ENCODE measurements around the gene RNF212.
A peak's percentile ranks its signal among the peaks of the same experiment; 100 is the strongest.

The RNF212 gene

DNA sequence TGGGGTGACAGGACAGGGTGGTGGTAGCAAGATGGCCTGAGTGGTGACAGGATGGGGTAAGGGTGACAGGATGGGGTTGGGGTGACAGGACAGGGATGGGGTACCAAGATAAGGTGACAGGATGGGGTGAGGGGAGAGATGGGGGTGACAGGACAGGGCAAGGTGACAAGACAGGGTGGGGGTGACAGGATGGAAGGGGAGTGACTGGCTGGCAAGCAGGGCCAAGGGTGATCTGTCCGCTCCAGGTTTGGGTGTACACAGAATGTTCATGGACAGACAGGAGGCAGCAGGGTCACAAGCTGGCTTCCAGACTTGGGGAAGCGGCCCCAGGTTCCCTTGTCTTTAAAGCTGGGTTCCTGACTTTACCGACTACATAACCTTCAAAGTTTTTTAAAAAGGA is 23.3 kb downstream of the RNF212 start:
- no peak for DNase-seq

DNA sequence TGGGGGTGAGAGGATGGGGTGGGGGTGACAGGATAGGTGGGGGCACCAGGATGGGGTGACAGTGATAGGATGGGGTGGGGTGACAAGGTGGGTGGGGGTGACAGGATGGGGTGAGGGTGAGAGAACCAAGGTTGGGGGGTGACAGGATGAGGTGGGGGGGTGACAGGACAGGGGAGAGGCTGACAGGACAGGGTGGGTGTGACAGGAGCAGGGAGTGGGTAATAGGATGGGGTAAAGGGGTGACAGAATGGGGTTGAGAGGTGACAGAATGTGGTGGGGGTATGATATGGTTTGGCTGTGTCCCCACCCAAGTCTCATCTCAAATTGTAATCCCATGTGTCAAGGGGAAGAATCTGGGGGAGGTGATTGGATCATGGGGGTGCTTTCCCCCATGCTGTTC is 26.0 kb downstream of the RNF212 start:
- no peak for DNase-seq

DNA sequence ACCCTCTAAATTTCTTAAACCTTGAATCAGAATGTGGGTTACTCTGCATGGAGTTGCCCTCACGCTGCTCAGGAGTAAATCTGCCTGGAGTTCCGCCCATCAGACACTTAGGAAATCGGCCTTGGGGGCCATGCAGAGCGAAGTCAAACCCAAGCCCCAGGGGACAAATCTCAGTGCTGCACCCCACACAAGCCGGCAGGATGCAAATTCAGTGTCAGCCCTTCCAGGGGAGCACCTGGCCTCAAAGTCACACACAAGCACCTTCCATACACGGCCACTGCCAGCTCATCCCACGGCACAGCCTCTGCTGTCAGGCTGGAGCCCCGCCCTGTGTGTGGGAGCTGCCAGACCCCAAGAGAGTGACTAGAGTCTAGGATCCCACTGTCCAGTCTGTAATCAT is 27.4 kb downstream of the RNF212 start:
- DNase-seq: no peak

DNA sequence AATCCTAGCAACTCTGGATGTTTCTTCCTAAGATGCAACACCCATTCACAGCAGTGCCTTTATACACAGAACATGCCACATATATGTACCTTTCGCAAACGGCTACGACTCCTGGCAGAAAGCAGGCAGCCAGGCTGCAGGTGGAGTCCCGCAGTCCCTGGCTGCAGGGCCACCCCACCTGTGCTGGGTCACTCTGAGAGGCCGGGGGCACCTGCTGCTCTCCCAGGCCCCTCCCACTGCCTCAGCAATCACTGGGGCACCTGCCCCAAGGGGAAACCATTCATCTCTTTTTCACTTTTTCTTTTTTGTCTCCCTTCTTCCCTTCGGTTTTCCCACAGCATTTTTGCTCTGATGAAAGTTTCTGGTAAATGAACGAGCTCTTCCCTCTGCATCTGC is 28.0 kb downstream of the RNF212 start:
- no peak for DNase-seq

DNA sequence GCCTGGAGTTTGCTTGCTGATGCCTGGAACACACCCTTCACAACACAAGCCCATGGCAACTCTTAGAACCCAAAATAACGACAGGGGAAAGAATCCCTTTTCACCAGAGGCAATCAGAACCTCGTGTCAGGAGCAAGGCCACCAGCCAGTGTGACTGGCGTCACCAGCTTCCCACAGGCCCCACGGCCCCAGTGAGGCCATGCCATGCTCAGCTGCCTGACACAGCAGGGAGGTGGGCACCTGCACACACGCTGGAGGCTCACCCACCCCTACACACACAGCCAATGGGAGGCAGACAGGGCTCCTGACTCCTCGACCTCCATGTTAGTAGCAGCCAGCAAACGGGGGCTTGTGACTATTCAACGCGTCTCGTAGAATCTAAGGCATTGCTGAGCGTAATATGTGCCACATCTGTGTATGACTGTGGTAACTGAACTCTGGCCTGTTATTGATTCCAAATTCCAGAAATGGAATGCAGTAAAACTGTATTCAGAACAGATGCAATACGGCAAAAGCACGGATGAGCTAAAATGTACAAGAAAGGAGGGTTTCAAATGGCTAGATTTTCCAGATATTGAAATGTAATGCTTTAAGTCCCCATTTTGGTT is 28.5 kb downstream of the RNF212 start:
- no peak for DNase-seq

DNA sequence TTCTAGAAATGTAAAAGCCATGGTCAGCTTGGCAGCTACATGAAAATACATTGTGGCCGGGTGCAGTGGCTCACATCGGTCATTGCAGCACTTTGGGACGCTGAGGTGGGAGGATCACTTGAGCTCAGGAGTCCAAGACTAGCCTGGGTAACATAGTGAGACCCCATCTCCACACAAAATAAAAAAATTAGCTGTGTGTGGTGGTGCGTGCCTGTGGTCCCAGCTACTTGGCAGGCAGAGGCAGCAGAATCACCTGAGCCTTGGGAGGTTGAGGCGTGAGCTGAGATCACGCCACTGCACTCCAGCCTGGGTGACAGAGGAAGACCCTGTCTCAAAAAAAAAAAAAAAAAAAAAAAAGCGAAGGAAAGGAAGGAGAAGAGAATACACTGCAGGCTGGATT is 29.0 kb downstream of the RNF212 start:
- DNase-seq: no peak

DNA sequence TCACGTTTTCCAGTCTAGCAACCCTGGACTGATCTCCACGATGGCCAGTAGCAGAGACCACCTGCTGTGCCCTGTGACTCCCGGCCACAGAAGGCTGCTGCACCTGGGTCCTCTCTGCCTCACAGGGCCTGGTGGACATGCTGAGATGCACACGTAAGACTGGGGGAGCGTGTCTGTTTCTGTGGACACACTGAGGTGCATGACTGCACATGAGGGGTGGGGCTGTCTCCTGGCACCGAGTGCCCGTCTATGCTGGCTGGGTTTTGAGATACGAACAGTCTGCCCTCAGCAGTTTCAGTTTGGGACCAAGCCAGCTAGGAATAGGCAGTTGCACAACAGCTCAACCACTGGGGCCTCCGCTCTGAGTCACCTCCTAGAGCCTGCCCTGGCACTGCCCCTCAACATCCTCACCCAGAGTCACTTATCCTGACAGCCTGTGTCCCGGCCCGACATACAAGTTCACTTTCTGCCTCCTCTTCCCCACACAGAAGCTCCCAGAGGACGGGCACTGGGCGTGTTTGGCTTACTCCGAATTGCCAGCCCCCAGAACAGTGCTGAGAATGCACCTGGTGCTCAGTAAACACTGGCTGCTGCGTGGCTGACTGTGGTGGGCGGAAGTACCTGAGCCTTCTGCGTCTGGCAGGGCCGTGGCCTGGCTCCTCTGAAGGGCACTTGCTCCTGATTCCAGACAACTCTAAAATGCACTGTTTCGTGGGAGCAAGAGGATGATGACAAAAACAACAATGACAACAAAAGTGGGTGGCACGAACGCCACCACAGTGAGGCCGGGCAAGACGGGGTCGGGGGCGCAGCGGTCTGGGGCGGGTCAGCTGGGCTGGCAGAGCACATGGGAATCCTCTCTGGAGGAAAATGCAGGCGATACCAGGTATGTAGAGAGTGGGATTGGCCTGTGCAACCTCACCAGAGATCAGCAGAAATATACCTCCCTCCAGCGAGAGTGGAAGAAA is 30.9 kb downstream of the RNF212 start:
- DNase-seq: peak; percentile 88

DNA sequence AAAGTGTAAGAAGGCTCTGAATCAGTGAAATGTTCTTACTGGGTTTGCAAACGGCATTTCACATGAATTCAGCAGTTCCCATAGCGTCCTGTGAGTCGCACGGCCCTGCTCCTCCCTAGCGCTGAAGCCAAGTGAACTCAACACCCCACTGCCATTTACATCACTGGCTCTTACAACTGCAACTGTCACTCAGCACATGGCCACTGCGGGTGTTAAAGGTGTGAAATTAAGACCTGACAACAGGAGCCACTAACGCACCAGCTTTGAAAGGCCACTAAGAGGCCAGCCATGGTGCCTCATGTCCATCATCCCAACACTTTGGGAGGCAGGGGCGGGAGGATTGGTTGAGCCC is 31.7 kb downstream of the RNF212 start:
- DNase-seq: no peak

DNA sequence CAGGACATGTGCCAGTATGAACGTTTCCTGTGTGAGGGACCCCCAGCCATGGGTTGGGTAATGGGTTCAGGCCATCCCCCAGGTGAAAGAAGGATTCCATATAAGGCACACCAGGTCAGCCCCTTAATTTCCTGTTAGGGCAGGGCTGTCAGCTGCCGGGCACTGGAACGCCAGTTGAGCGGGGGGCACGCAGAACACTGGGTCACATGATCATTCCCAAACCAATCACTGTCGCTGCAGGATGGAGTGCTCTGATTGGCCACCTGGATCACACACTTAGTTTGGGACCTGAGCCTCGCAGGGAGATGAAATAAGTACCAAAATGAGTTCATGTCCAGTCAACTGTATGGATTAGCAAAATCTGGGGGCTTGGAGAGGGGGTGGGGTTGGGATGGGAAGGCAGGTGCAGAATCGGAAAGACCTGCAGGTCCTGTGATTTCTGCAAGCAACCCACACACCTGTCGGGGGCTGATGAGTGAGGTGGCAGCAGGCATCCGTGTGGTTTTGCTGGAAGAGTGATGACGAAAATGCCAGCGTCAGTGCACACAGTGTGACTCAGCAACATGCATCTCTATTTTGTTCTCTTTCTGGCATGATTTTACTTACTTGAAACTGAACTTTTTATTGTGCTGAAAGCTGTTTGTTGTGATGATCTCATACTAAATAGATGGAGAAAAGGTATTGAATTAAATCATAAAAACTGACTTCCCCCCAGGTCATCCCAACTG is 32.2 kb downstream of the RNF212 start:
- DNase-seq: no peak

DNA sequence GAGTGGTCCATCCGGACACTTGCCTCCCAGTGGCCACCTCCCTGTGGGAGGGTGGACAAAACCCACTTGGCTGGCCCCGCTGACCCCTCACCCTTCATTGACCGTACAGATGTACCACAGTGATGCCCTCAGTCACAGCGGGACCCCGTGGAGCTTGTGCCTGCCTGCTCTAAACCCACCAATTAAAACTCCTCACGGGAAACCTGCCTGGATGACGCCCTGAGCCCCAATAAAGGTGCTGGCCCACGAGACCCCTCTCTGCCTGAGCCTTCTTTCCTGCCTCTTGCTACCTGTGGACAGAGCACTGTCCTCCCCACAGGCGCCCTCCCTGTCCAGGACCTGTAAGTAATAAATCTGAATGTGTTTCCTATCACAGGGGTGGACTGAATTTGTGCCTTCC is 32.9 kb downstream of the RNF212 start:
- DNase-seq: no peak

DNA sequence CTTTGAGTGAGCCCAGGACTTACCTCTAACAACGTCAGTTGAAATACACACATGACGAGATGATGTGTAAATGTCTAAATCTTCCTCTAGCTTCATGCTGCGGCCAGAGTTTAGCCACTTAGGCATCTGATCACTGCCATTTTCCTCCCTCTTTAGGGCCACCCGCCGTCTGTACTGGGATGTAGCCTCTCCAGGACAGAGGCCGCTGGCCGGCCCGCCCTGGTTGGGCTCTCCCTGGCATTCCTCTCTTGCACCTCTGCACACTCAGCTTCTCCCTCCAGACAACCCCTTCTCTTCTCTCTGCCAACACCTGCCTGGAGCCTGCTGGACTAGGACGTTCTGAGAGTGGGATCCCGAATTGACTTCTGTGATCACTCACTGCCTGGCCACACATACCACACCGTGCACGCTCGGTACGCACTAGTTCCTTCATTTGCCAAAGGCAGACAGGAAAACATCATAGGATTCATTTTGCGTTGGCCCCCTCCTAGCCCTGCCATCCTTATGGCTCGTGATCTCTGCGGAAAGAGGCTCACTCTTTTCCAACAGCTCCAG is 33.6 kb downstream of the RNF212 start:
- no peak for DNase-seq

DNA sequence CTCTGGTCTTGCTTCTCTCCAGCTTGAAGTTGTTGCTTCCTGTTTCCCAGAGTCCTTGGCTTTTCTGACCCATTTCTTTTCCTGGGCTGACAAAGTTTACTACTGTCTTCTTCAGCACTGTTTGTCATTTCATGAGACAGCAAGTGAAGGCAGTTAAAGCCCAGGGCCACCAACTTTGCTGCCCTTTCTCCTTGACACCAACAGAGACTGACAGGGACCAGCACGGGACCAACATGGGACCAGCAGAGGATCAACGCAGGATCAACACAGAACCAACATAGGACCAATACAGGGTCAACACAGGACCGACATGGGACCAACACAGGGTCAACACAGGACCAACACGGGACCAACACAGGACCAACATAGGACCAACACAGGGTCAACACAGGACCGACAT is 34.9 kb downstream of the RNF212 start:
- no peak for DNase-seq

DNA sequence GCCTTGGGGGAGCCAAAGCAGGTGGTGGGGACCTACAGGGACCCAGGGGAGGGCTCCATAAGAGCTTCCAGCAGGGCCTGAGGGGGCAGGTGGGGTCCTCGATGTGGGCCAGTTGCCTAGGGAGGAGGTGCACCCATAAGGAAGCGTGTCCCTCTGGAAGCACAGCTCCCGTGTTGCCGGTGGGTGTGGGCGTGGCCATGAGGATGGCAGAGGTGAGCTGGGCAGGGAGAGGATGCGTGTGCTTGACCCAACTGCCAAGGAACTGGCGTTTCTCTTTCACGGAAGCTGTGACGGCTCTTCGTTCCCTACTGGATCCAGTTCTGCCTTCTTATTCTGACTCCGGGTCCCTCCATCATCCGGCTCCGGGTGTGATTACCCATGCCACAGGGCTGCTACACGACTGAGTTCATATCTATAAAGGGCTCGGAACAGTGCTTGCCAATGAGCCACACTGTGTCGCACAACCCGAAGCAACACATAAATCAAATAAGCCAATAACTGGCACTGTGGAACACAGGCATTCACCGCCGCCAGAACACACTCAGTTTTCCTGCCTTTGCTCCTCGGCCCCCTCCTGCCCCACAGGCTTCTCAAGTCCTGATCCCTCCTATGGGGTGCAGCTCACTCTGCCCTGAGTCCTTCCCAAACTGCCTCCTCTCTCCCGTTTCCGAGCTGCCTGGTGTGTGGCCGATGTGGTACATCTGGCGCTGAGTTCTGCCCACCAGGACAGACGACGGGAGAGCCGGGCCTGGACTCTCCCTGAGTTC is 35.5 kb downstream of the RNF212 start:
- no peak for DNase-seq

DNA sequence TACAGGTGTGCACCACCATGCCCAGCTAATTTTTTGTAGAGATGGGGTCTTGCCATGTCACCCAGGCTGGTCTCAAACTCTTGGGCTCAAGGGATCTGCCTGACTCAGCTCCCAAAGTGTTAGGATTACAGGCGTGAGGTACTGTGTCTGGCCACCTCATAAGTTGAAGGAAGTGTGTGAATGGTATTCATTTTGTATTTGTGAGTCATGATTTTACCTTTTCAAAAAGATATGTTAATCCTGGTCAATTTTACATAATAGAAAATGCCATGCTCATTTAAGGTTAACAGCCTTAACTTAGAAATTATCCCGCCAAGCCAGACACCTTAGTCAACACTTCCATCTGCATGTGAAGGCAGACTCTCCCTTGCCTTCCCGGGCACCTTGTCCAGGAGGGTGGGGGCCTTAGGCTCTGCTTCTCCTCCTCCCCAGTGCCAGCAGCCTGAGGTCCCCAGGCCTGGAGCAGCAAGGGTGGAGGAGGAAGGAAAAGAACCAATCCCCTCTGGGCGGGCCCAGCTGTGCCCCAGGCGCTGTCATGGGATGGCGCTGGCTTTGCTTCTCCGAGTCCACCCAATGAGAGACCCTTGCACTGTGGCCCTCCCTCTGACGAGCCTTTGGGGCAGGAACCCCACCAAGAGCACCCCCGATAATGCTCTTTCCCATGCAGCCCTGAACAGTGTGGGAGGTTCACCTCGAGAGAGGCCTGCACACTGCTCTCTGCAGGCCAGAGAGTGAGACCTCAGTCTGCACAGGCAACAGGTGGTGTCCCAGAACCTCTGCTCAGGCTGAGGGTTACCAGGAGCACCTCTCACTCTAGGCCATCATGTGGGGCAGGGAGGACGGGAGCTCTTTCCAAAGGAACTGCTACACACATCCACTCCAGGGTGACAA is 37.3 kb downstream of the RNF212 start:
- no peak for DNase-seq

DNA sequence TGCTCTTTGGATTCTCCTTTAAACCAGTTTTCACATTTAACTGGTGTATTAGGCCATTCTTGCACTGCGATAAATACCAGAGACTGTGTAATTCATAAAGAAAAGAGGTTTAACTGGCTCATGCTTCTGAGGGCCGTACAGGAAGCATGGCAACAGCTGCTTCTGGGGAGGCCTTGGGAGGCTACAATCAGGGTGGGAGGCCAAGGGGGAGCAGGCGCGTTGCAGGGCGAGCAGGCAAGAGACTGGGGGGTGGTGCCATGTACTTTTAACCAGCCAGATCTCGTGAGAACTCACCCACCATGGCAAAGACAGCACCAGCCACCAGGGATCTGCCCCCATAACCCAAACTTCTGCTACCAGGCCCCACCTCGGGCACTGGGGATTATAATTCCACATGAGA is 38.1 kb downstream of the RNF212 start:
- DNase-seq: no peak

DNA sequence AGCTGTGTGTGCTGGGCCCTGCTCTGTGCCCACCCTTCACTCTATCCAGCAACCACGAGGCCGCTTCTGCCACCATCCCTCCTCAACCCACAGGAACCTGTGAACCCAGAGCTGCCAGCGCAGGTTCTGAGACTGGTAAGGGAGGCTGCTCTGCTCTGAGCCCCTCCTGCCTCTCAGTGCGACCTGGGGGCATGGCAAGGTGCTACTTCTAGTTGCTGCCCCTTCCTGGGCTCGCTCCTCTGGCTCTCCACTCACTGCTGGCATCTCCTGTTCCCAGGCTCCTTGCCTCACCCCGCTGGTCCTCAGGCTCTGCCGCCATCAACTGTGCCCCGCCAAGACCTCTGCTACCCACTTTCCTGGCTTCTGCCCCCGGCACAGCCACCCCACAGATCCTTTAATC is 39.3 kb downstream of the RNF212 start:
- no peak for DNase-seq

DNA sequence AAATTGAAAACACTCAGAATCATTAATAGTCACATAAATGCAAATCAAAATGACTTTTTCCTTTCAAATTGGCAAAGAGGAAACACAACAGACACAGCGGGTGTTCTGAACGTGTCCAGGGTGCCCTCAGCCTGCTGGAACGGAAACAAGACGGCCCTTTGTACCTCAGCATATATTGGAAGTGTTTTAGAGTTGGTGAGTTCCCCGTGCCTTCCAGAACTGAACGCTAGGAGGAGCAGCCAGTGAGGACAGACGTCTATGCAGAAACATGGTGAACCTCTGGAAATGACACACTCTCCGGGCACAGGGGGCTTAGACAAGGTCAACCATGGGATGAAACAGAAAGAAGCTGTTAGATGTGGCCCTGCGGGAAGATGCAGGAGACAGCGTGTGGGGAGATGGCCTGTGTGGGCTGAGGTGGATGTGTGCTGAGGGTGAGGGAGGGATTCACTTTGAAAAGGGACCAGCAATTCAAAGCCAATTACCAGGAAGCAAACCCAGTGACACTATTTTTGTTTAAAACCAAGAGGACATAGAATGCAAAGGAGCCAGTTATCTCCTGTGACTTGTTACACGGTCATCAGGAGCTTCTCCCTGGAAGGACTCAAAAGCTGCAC is 40.4 kb downstream of the RNF212 start:
- peak; percentile 82 for DNase-seq

DNA sequence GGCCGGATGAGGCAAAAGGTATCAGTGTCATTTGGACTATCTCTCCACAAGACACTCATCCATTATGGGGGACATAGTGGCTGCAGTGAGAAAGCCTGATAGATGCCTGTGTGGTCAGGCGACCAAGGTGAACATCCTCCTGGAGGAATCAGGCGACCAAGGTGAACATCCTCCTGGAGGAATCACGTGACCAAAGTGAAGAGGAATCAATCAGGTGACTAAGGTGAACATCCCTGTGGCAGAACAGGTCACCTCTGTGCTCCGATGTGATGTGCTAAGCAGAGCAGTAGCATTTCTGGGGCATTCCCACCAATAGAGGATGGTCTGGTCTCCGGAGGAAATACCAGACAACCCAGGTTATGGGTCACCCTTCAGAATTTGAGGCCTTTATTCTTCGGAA is 44.0 kb downstream of the RNF212 start:
- no peak for DNase-seq

DNA sequence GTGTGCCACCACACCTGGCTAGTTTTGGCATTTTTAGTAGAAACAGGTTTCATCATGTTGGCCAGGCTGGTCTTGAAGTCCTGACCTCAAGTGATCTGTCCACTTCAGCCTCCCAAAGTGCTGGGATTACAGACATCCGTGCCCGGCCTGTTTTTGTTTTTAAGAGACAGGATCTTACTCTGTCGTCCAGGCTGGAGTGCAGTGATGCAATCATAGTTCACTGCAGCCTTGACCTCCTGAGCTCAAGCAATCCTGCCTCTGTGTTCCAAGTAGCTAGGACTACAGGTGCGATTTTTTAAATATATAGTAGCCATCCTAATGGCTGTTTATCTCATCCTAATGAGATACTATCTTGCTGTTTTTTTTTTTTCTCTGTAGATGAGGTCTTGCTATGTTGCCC is 47.6 kb downstream of the RNF212 start:
- DNase-seq: no peak

DNA sequence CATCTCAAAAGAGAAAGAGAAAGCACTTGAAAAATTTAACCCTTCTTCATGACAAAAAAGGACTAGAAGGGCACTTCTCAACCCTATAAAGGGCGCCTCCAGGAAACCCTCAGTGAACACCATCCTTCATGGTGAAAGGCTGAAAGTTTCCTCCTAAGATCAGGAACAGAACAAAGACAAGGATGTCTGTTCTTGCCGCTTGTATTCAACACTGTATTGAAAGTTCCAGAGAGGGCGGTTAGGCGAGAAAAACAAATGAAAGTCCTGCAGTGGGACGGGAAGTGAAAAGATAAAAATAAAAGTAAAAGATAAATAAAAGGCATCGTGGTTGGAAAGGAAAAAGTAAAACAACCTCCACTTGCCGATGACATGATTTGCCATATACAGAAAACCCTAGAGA is 50.9 kb downstream of the RNF212 start:
- DNase-seq: no peak

DNA sequence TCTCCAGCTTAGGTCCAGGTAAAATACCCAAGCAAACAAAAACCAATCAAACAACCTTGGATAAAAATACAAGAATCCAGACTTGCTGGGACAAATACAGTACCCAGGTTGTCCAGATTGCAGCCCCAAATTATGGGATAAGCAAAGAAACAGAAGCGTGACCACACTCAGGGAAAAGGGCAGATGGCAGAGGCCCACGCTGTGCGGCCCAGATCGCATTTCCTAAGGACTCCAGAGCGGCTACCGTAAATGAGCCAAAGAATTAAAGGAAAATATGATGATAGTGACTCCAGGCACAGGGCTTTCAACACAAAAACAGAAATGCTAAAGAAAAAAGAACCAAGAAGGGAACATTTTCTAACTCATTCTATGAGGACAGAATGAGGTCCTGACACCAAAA is 51.6 kb downstream of the RNF212 start:
- no peak for DNase-seq
